Measurements from ENCODE around the gene COL11A2.

The COL11A2 gene

GRCh38 chr6:33212857-33213165 lies 20.5 kb upstream of the COL11A2 start:
- TF ChIP-seq CTCF (IDR thresholded peaks at IDR 0.05; ENCODE audit: borderline replicate concordance, insufficient read depth, low read depth, low read length) = no peak
- H3K4me3 ChIP-seq (ENCODE audit: low read depth, low read length) = no peak overlapping the region

- H3K4me3 ChIP-seq (ENCODE audit: low read depth, low read length) = no peak overlapping the region
- no peak for TF ChIP-seq CTCF (IDR thresholded peaks at IDR 0.05; ENCODE audit: borderline replicate concordance, insufficient read depth, low read depth, low read length)
Observed at GRCh38 chr6:33211666-33212422, 19.6 kb upstream of the COL11A2 start.

GRCh38 chr6:33211136-33211535 lies 18.9 kb upstream of the COL11A2 start:
- no peak for TF ChIP-seq CTCF (IDR thresholded peaks at IDR 0.05; ENCODE audit: borderline replicate concordance, insufficient read depth, low read depth, low read length)
- no peak overlapping the region for H3K4me3 ChIP-seq (ENCODE audit: low read depth, low read length)

GRCh38 chr6:33209856-33210255 lies 17.6 kb upstream of the COL11A2 start:
- H3K4me3 ChIP-seq (ENCODE audit: low read depth, low read length) = no peak overlapping the region
- TF ChIP-seq CTCF (IDR thresholded peaks at IDR 0.05; ENCODE audit: borderline replicate concordance, insufficient read depth, low read depth, low read length) = no peak

GRCh38 chr6:33208091-33208967 lies 16.1 kb upstream of the COL11A2 start, which contains the start of gene RING1:
RING1 (plus strand) TSS chr6:33208500; CDS start chr6:33208823, 323 bp downstream.
- no peak for TF ChIP-seq CTCF (IDR thresholded peaks at IDR 0.05; ENCODE audit: borderline replicate concordance, insufficient read depth, low read depth, low read length)
- H3K4me3 ChIP-seq (ENCODE audit: low read depth, low read length) = peak within 1 kb of the TSS; percentile 75

- TF ChIP-seq CTCF (IDR thresholded peaks at IDR 0.05; ENCODE audit: borderline replicate concordance, insufficient read depth, low read depth, low read length) = no peak
- peak overlapping the region; percentile 75 for H3K4me3 ChIP-seq (ENCODE audit: low read depth, low read length)
Observed at GRCh38 chr6:33207552-33208090, 15.4 kb upstream of the COL11A2 start.
